Activated T-helper 1 cell treated with anti-CD3 and anti-CD28 coated beads, Interleukin-12 subunit alpha, Interleukin-12 subunit beta, Interleukin-2, Interleukin-4 antibody, amounts not matched to agents 30 ng/mL and 10 ng/mL and 1 ng/mL, durations not matched to agents 14 hours and 24 hours and 36 hours (primary cell): ENCODE data around the gene BCAR3. TPM values are rescaled to one million over a fixed set of nuclear protein-coding genes. Genes with fewer than 3 reads are reported as not detected.
"Not testable (repeated sequence)": the region's sequence is repeated elsewhere in the genome, so short reads cannot be mapped to it uniquely, and the experiment has no call there.

Source experiments
- DNase-seq: peaks from one replicate; pipeline ENCODE4 v3.0.0; 2021; ENCODE audit warnings: low spot score
- H3K27ac Mint-ChIP-seq: one replicate; pipeline ENCODE4 v1.8.0; 2021; ENCODE audit warnings: mild to moderate bottlenecking, mixed read lengths
- H3K27me3 Mint-ChIP-seq: one replicate; pipeline ENCODE4 v1.8.0; 2022; ENCODE audit warnings: mild to moderate bottlenecking, moderate library complexity, mixed read lengths; ENCODE audit not compliant: insufficient read depth
- H3K36me3 Mint-ChIP-seq: one replicate; pipeline ENCODE4 v1.8.0; 2021; ENCODE audit warnings: low read depth, mixed read lengths
- H3K4me1 Mint-ChIP-seq: one replicate; pipeline ENCODE4 v1.8.0; 2021; ENCODE audit warnings: low read depth, mixed read lengths
- H3K4me3 Mint-ChIP-seq: one replicate; pipeline ENCODE4 v1.8.0; 2021; ENCODE audit warnings: mild to moderate bottlenecking, moderate library complexity, mixed read lengths
- H3K9me3 Mint-ChIP-seq: one replicate; pipeline ENCODE4 v1.8.0; 2021; ENCODE audit warnings: mixed read lengths
- intact Hi-C: fragments of 100-400 bp; cut with micrococcal nuclease; formaldehyde crosslinking; loops from one replicate; pipeline ENCODE4 v1.15.1; 2024
- total RNA-seq: library from RNA; stranded (reverse); gene quantifications from 2 replicates; pipeline ENCODE4 v1.2.3, GENCODE V29; 2022

Gene BCAR3
- total RNA-seq, 1 donor from 2014 or later: 1.1 TPM

DNA sequence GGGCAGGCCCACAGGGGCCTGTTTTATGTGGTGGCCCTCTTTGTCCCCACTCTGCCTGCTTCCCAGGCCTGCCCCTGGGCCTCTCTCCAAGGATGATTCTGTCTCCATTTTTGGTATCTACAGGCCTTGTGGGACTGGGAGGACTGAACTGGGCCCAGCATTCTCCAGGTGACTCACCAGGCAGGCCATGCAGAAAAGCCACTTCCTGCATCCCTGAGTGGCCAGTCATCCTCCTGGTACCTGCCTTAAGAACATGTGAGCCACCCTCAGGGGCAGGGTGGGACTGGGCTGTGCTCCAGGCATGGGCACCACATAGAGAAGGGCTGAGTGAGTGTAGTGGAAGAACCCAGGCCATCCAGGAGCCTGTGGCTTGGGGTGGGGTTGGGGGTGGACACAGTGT lies 20.0 kb upstream of the BCAR3 start:
- no peak overlapping the region for H3K4me3 Mint-ChIP-seq
- no peaks in the 10 kb centered on the region for H3K36me3 Mint-ChIP-seq
- H3K9me3 Mint-ChIP-seq: no peaks in the 10 kb centered on the region
- no peak for DNase-seq
- H3K4me1 Mint-ChIP-seq: peaks cover 11% of the 10 kb centered on the region
- peaks cover 3% of the 10 kb centered on the region for H3K27me3 Mint-ChIP-seq
- H3K27ac Mint-ChIP-seq: no peak overlapping the region
- intact Hi-C loops: no loop called here

DNA sequence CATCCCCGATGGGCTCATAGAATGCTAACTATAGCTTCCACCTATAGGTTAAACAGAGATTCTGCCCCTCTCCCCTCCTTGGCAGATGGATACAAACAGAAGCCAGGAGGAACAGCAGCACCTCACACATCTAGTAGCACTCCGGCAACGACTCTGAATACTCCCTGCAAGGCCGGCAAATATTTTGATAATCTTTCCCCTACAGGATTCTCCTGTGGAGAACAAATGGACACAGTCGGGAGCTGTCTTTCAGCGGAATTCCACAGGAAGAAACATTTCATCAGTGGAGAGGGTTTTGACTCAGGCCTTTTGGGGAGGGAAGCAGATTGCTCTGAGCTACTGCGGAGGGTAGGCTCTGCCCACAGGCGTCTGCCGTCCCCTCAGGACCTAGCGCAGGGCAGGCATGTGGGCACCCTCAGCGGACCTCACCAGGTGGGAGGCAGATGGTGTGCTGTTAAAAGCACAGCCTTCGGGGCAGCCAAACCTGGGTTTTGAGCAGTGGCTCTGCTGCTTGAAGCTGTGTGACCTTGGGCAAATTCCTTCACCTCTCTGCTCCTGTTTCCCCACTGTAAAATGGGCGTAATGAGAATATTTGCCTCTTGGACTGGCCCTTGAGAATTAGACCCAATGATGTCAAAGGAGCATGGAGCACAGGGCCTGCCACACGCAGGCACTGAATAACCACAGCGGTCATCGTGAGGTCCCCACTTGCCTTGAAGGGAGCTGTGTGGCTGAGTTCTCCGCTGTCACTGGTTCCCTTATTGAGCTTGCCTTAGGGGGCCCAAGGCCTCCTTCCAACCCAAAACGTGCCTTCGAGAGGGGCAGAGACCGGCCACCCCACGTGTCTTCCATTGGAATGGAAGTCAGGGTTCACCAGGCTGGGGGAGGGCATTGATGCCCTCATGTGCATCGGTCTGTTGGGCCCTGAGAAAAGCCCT lies 19.2 kb upstream of the BCAR3 start:
- Mint-ChIP-seq H3K27me3 (peaks cover 3% of the 10 kb centered on the region), H3K4me3 (no peak overlapping the region), H3K4me1 (peaks cover 11% of the 10 kb centered on the region), H3K36me3 (no peaks in the 10 kb centered on the region), H3K9me3 (no peaks in the 10 kb centered on the region), H3K27ac (no peak overlapping the region)
- intact Hi-C loops: no loop called here
- no peak for DNase-seq

DNA sequence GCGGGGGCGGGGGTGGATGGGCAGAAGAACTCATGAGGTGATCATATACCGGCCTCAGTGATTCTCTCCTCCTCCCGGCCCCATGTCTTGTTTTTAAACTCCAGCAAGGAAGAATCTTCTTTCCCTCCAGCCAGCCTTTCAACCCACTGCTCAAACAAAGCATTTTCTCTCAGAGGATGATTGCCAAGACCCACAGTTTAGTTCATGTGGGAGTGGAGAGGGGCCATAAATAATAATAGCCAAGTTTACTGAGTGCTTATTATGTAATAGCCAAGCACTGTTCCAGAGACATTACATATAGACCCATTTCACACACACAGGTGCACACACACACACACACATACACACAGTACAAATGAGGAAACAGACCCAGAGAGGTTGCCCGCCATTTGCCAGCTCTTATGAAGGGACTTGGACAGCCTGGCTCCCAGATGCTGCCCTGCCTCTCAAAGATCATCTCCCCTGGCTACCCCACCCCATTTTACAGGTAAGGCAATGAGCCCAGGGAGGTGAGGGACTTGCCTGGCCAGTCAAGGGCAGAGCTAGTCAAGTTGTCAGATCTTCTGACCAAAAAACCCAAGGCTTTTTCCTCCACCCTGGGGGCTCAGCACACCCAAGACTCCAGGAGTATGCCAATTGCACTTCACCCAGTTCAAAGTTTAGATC lies 18.0 kb upstream of the BCAR3 start:
- intact Hi-C loops: no loop called here
- peaks cover 3% of the 10 kb centered on the region for H3K27me3 Mint-ChIP-seq

GRCh38 chr1:93699049-93699384 lies 17.4 kb upstream of the BCAR3 start:
- intact Hi-C loops: no loop called here
- no peak for DNase-seq
- Mint-ChIP-seq H3K4me1 (peaks cover 7% of the 10 kb centered on the region), H3K4me3 (no peak overlapping the region), H3K9me3 (no peaks in the 10 kb centered on the region), H3K27me3 (peaks cover 3% of the 10 kb centered on the region), H3K27ac (no peak overlapping the region), H3K36me3 (no peaks in the 10 kb centered on the region)

More for the DNA sequence above, 18.0 kb upstream of the BCAR3 start:
- H3K36me3 Mint-ChIP-seq: no peaks in the 10 kb centered on the region
- no peak overlapping the region for H3K4me3 Mint-ChIP-seq
- no peak for DNase-seq
- peaks cover 11% of the 10 kb centered on the region for H3K4me1 Mint-ChIP-seq
- no peaks in the 10 kb centered on the region for H3K9me3 Mint-ChIP-seq
- no peak overlapping the region for H3K27ac Mint-ChIP-seq

DNA sequence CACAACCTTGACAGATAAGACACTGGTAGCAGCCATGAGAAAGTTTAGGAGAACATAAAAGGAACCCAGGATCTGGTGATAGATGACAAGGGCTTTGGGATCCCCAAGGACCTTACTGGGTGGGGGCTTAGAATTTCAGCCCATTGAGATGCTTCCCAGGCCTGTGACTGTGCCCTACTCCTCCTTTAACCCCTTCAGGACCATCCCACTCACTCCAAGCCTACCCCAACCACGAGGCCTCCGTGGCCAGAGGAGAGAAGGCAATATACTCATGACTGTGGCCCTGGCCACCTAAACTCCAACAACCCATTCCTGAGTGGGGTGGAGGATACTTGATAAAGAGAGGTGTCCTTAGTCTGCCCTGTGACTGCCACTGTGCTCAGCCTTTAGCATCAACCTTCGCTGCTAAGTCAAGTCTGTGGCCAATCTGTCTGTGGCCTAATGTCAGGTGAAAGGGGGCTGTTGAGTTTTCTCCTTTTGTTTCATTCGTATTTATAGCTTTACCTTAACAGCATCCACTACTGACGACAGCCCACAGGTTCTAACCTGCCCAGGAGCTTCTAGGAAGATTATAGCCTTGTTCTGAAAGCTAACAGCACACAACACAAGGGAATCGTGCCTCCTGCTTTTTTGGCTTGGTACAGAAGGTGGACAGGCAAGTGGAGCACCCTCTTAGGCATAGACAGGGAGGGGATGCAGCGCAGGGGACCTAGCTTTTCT lies 16.9 kb upstream of the BCAR3 start:
- no peak overlapping the region for H3K4me3 Mint-ChIP-seq
- H3K4me1 Mint-ChIP-seq: peaks cover 1% of the 10 kb centered on the region
- no peaks in the 10 kb centered on the region for H3K9me3 Mint-ChIP-seq
- H3K36me3 Mint-ChIP-seq: no peaks in the 10 kb centered on the region
- no peak overlapping the region for H3K27ac Mint-ChIP-seq
- intact Hi-C loops: no loop called here
- H3K27me3 Mint-ChIP-seq: peaks cover 3% of the 10 kb centered on the region
- no peak for DNase-seq

DNA sequence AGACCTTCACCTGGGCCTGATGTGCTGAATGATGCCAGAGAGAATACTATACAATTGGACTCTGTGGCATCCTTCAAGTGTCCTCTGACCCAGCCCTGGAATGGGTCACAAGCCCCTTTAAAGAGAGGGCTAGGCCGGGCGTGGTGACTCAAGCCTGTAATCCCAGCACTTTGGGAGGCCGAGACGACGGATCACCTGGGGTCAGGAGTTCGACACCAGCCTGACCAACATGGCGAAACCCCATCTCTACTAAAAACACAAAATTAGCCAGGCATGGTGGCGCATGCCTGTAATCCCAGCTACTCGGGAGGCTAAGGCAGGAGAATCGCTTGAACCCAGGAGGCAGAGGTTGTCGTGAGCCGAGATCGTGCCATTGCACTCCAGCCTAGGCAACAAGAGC lies 15.9 kb upstream of the BCAR3 start:
- H3K36me3 Mint-ChIP-seq, H3K4me1 Mint-ChIP-seq, intact Hi-C loops, H3K4me3 Mint-ChIP-seq, DNase-seq, H3K27me3 Mint-ChIP-seq, H3K27ac Mint-ChIP-seq, H3K9me3 Mint-ChIP-seq: not testable (repeated sequence)

DNA sequence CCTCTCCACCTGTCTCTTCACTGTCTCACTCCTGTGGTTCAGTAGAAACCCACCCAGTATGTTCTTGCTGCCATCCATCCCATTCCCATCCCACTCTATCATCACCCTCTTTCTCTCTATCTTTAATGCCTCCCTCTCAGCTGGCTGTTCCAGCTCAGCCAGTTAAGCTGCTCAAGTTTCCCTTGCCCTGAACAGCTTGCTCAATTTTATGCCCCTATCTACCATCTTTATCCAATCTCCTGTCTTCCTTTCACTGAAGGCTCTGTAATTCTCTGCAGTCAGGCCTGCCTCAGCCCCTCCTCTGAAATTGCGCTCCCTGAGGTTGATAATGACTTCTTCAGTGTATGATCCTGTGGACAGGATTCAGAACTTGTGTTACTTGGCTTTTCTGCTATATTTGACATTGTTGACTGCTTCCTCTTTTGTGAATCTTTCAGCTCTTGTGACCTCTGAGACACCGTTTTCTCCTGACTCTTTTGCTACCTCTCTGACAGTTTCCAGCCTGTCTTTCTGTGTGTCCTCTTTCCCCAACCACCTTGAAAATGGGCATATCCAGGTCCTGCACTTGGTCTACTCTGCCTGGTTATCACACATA lies 13.9 kb upstream of the BCAR3 start:
- intact Hi-C loops: no loop called here
- no peak overlapping the region for H3K4me3 Mint-ChIP-seq

GRCh38 chr1:93694819-93695218 lies 13.2 kb upstream of the BCAR3 start:
- Mint-ChIP-seq H3K27ac (no peak overlapping the region), H3K9me3 (no peaks in the 10 kb centered on the region), H3K4me3 (no peak overlapping the region), H3K4me1 (no peaks in the 10 kb centered on the region), H3K36me3 (no peaks in the 10 kb centered on the region), H3K27me3 (peaks cover 7% of the 10 kb centered on the region)
- DNase-seq: no peak
- intact Hi-C loops: loop anchor here (5.0 kb wide), 1 partner anchor 88 kb away; no protein-coding TSS in a partner anchor

More for the DNA sequence above, 13.9 kb upstream of the BCAR3 start:
- no peak for DNase-seq
- peaks cover 7% of the 10 kb centered on the region for H3K27me3 Mint-ChIP-seq
- H3K27ac Mint-ChIP-seq: no peak overlapping the region
- H3K9me3 Mint-ChIP-seq: no peaks in the 10 kb centered on the region
- H3K36me3 Mint-ChIP-seq: no peaks in the 10 kb centered on the region
- no peaks in the 10 kb centered on the region for H3K4me1 Mint-ChIP-seq

- intact Hi-C loops: loop anchor here (5.0 kb wide), 1 partner anchor 87 kb away; no protein-coding TSS in a partner anchor
- no peak overlapping the region for H3K27ac Mint-ChIP-seq
- H3K27me3 Mint-ChIP-seq: peaks cover 13% of the 10 kb centered on the region
- DNase-seq: no peak
- H3K36me3 Mint-ChIP-seq: no peaks in the 10 kb centered on the region
- H3K4me3 Mint-ChIP-seq: no peak overlapping the region
- no peaks in the 10 kb centered on the region for H3K4me1 Mint-ChIP-seq
- H3K9me3 Mint-ChIP-seq: no peaks in the 10 kb centered on the region
These were observed 12.4 kb upstream of the BCAR3 start for GRCh38 chr1:93694039-93694438.

- H3K4me3 Mint-ChIP-seq: no peak overlapping the region
- intact Hi-C loops: loop anchor here (1.0 to 5.0 kb wide), 4 partner anchors 22 to 1154 kb away; no protein-coding TSS in a partner anchor
- DNase-seq: peak; percentile 26
- H3K27me3 Mint-ChIP-seq: peaks cover 13% of the 10 kb centered on the region
- H3K36me3 Mint-ChIP-seq: no peaks in the 10 kb centered on the region
- no peaks in the 10 kb centered on the region for H3K9me3 Mint-ChIP-seq
- H3K4me1 Mint-ChIP-seq: no peaks in the 10 kb centered on the region
- peak overlapping the region; percentile 63 for H3K27ac Mint-ChIP-seq
These were observed 11.4 kb upstream of the BCAR3 start for GRCh38 chr1:93692983-93693591.

DNA sequence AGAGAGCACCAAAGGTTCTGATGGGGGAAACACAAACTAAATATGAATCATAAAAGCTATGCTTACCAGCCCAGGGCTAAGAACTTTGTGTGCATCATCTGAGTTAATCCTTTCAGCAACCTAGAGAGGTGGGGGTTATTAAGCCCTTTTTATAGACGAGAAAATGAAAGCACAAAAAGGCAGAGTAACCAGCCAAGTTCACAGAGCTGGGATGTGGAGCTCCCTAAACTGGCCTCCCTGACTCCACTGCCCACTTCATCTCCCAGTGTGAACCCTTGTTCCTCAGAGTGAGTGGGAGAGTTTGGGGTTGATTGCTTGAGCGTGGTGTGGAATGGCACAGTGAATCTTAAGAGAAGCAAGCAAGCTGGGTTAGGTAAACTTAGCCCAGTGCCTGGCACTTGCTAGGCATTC lies 10.8 kb upstream of the BCAR3 start:
- Mint-ChIP-seq H3K27ac (no peak overlapping the region), H3K4me1 (no peaks in the 10 kb centered on the region)
- intact Hi-C loops: loop anchor here (2.0 to 5.0 kb wide), 3 partner anchors 66 to 1154 kb away; no protein-coding TSS in a partner anchor

DNA sequence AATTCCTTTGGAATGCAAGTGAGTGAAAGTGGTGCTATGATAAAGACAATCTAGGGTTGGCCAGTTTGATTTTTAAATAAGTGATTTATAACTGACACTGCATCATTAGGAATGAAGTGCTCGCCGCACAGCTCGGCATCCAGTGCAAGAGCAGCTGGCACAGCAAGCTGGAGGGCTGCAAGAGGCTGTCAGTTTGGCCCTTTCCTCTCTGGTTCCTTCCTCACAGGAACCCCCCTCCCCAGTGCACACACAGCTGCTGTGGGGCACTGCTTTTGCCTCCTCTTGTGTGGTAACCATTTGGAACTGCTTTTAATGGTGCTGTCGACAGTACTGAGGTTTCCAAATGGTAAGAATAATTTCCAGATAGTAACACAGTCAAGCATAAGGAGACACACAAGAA lies 10.4 kb upstream of the BCAR3 start:
- no peaks in the 10 kb centered on the region for H3K36me3 Mint-ChIP-seq
- DNase-seq: no peak
- no peaks in the 10 kb centered on the region for H3K4me1 Mint-ChIP-seq
- H3K27ac Mint-ChIP-seq: no peak overlapping the region
- H3K27me3 Mint-ChIP-seq: peaks cover 16% of the 10 kb centered on the region
- no peaks in the 10 kb centered on the region for H3K9me3 Mint-ChIP-seq
- intact Hi-C loops: loop anchor here (2.0 to 5.0 kb wide), 3 partner anchors 67 to 1153 kb away; no protein-coding TSS in a partner anchor
- H3K4me3 Mint-ChIP-seq: no peak overlapping the region

More for the DNA sequence above, 10.8 kb upstream of the BCAR3 start:
- H3K9me3 Mint-ChIP-seq: no peaks in the 10 kb centered on the region
- DNase-seq: no peak
- no peaks in the 10 kb centered on the region for H3K36me3 Mint-ChIP-seq
- peaks cover 16% of the 10 kb centered on the region for H3K27me3 Mint-ChIP-seq
- no peak overlapping the region for H3K4me3 Mint-ChIP-seq
